ENCODE data around the gene PDZD4. TPM values are rescaled to one million over a fixed set of nuclear protein-coding genes. Genes with fewer than 3 reads are reported as not detected.

PDZD4 gene
- polyA plus RNA-seq, 12 donors: 2.7 to 9.6 (median 2.8) TPM; not detected in 1

- DNase-seq: no peak
Measured at GRCh38 chrX:153786669-153787068, 43.7 kb downstream of the PDZD4 start.

GRCh38 chrX:153784325-153784967 is 45.9 kb downstream of the PDZD4 start:
- no peak for DNase-seq

- DNase-seq: no peak
Measured at GRCh38 chrX:153783378-153784013, 46.8 kb downstream of the PDZD4 start.

GRCh38 chrX:153782871-153783270 is 47.5 kb downstream of the PDZD4 start:
- no peak for DNase-seq

GRCh38 chrX:153782313-153782712 is 48.0 kb downstream of the PDZD4 start:
- no peak for DNase-seq

GRCh38 chrX:153781428-153782047 is 48.8 kb downstream of the PDZD4 start:
- no peak for DNase-seq

GRCh38 chrX:153780678-153781427 is 49.5 kb downstream of the PDZD4 start, which contains the start of gene SRPK3:
TSS of gene SRPK3 (plus strand) at chrX:153781041. CDS start at chrX:153781087, 46 bp downstream.
- DNase-seq: no peak

GRCh38 chrX:153779891-153780677 is 50.3 kb downstream of the PDZD4 start:
- no peak for DNase-seq

GRCh38 chrX:153778684-153779101 is 51.7 kb downstream of the PDZD4 start:
- no peak for DNase-seq

- no peak for DNase-seq
Measured at GRCh38 chrX:153778181-153778580, 52.2 kb downstream of the PDZD4 start.

- DNase-seq: no peak
Measured at GRCh38 chrX:153777261-153778090, 52.9 kb downstream of the PDZD4 start.

- DNase-seq: no peak
Measured at GRCh38 chrX:153776611-153777045, 53.7 kb downstream of the PDZD4 start.

GRCh38 chrX:153776120-153776599 is 54.2 kb downstream of the PDZD4 start:
- DNase-seq: no peak

- DNase-seq: no peak
Measured at GRCh38 chrX:153775293-153776119, 54.8 kb downstream of the PDZD4 start.

GRCh38 chrX:153774576-153775292 is 55.6 kb downstream of the PDZD4 start:
- DNase-seq: no peak

- no peak for DNase-seq
Measured at GRCh38 chrX:153773741-153774575, 56.4 kb downstream of the PDZD4 start.

- no peak for DNase-seq
Measured at GRCh38 chrX:153773218-153773611, 57.1 kb downstream of the PDZD4 start.
